ENCODE data around the gene B4GALT6. TPM values are rescaled to one million over a fixed set of nuclear protein-coding genes. Genes with fewer than 3 reads are reported as not detected.
"Not testable (repeated sequence)": the region's sequence is repeated elsewhere in the genome, so short reads cannot be mapped to it uniquely, and the experiment has no call there.

B4GALT6 gene
- 8.8 and 28.7 TPM in 2 replicates for total RNA-seq

GRCh38 chr18:31684279-31685096 is at the start of gene B4GALT6:
TSS of gene B4GALT6 (minus strand) at chr18:31684581. CDS start at chr18:31684426, 155 bp downstream.
- H3K36me3 ChIP-seq (ENCODE audit: control insufficient read depth, insufficient read depth, low read length), result no peaks in the 10 kb centered on the region
- no peak for DNase-seq (ENCODE audit: low read depth)
- TF ChIP-seq CTCF (IDR thresholded peaks at IDR 0.05; ENCODE audit: insufficient read depth, low read length, poor library complexity, severe bottlenecking), result no peak
- H3K4me3 ChIP-seq (ENCODE audit: low read depth, low read length), result peak within 1 kb of the TSS; percentile 68
- no peaks in the 10 kb centered on the region for H3K27me3 ChIP-seq (ENCODE audit: control insufficient read depth, insufficient read depth, low read length)

GRCh38 chr18:31731628-31732027 is 47.2 kb upstream of the B4GALT6 start:
- no peak for TF ChIP-seq CTCF (IDR thresholded peaks at IDR 0.05; ENCODE audit: insufficient read depth, low read length, poor library complexity, severe bottlenecking)
- no peak for DNase-seq (ENCODE audit: low read depth)
- H3K36me3 ChIP-seq (ENCODE audit: control insufficient read depth, insufficient read depth, low read length), result no peaks in the 10 kb centered on the region
- no peaks in the 10 kb centered on the region for H3K27me3 ChIP-seq (ENCODE audit: control insufficient read depth, insufficient read depth, low read length)
- H3K4me3 ChIP-seq (ENCODE audit: low read depth, low read length), result no peak overlapping the region

- not testable (repeated sequence) for H3K36me3 ChIP-seq (ENCODE audit: control insufficient read depth, insufficient read depth, low read length); H3K27me3 ChIP-seq (ENCODE audit: control insufficient read depth, insufficient read depth, low read length); H3K4me3 ChIP-seq (ENCODE audit: low read depth, low read length); DNase-seq (ENCODE audit: low read depth)
Measured at GRCh38 chr18:31729196-31729595, 44.8 kb upstream of the B4GALT6 start.

DNA sequence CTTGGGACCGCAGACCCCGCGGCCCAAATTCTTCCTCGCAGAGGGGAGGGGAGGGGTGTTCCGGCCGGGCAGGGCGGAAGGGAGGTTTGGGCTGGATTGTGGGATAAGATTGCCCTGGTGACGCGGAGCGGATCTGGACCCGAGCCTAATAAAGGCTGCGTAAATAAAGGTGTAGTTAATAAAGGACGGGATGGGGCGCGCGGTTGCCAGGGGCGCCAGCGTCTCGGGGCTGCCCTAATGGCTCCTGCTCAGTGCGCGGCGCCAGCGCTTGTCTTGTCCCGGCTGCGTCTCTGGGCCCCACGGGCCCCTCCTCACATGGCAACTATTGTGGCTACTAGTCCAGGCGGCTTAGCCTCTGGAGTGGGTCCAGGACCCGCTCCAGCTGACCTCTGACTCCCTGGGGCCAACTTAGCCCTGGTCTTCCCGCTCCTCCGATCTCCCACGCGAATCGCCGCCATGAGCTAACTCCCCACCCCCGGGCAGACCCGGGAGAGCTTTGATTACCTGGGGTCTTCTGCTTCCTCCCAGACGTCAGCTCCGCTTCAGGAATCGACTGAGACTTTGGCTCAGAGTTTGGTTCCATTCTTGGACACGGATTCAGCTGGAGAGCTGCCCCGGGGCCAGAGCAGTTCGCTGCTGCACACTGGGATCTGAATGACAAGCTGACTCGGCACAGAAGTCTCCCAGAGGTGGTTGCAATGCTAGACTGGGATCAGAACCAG is 39.8 kb upstream of the B4GALT6 start:
- no peak for TF ChIP-seq CTCF (IDR thresholded peaks at IDR 0.05; ENCODE audit: insufficient read depth, low read length, poor library complexity, severe bottlenecking)
- Histone ChIP-seq H3K27me3 (ENCODE audit: control insufficient read depth, insufficient read depth, low read length) (no peaks in the 10 kb centered on the region), H3K36me3 (ENCODE audit: control insufficient read depth, insufficient read depth, low read length) (no peaks in the 10 kb centered on the region), H3K4me3 (ENCODE audit: low read depth, low read length) (peak overlapping the region; percentile 51)
- DNase-seq (ENCODE audit: low read depth), result no peak

DNA sequence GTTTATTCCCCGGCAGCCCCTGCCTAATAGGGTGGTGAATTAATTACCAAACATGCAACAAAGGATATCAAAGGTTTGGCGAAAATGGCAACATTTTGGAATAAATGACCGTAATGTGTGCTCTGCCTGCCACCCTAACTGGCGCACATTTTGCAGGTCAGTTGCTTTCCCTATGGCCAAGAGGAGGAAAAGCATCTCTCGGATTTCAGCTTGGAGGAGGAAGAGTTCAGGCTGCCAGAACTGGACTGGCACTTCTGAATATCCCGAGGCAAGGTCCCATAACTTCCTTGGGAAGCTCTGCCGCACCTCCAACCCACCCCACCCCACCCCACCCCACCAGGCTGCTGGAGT is 39.2 kb upstream of the B4GALT6 start:
- H3K27me3 ChIP-seq (ENCODE audit: control insufficient read depth, insufficient read depth, low read length), result no peaks in the 10 kb centered on the region
- H3K4me3 ChIP-seq (ENCODE audit: low read depth, low read length), result peak overlapping the region; percentile 51
- TF ChIP-seq CTCF (IDR thresholded peaks at IDR 0.05; ENCODE audit: insufficient read depth, low read length, poor library complexity, severe bottlenecking), result no peak
- H3K36me3 ChIP-seq (ENCODE audit: control insufficient read depth, insufficient read depth, low read length), result no peaks in the 10 kb centered on the region
- DNase-seq (ENCODE audit: low read depth), result no peak

DNA sequence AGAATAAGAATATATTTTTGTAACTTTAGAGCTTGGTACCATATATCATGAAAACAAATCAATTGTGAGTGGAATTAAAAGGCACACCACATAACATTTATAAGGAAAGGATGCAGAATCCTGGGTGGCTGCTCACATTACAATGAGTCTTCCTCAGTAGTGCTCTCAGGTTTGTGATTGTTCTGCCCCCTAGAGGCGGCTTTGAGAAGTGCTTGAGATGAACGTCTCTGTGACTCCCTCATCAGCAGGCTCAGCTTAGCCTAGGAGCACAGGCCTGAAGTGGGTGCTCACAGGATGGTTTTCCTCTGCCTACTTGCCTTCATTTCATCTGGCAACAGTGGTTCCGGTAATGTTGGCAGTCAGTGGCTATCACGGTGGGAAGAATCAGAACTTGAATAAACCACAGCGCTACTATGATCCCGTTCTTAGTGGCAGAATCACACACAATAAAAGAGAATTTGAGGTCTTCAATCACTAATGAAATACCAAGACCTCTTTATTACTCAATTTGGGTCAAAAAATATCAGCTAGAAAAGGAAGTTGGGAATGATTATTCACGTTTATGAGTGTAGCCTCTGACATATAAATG is 38.1 kb upstream of the B4GALT6 start:
- peak; percentile 88 for TF ChIP-seq CTCF (IDR thresholded peaks at IDR 0.05; ENCODE audit: insufficient read depth, low read length, poor library complexity, severe bottlenecking)
- no peak overlapping the region for H3K4me3 ChIP-seq (ENCODE audit: low read depth, low read length)
- no peaks in the 10 kb centered on the region for H3K27me3 ChIP-seq (ENCODE audit: control insufficient read depth, insufficient read depth, low read length)
- peak; percentile 29 for DNase-seq (ENCODE audit: low read depth)
- no peaks in the 10 kb centered on the region for H3K36me3 ChIP-seq (ENCODE audit: control insufficient read depth, insufficient read depth, low read length)

Data from kidney epithelial cell (primary cell).